GM06990 (cell line): ENCODE data around the gene NFE2L2.
"Not testable (repeated sequence)": the region's sequence is repeated elsewhere in the genome, so short reads cannot be mapped to it uniquely, and the experiment has no call there.

ENCODE experiments used
- DNase-seq: peaks from one replicate; pipeline ENCODE4 v3.0.0-alpha.2; 2011; ENCODE audit not compliant: insufficient read length; ENCODE audit errors: extremely low read depth
- H3K27me3 ChIP-seq: replicated peaks from 2 replicates; pipeline ENCODE4 v1.6.0; 2011; ENCODE audit warnings: low read length; ENCODE audit not compliant: control insufficient read depth, insufficient read depth
- H3K36me3 ChIP-seq: 2 replicates; pipeline ENCODE4 v1.5.1; 2011; ENCODE audit warnings: low read length; ENCODE audit not compliant: control insufficient read depth, insufficient read depth
- H3K4me3 ChIP-seq: replicated peaks from 2 replicates; pipeline ENCODE4 v1.5.1; 2011; ENCODE audit warnings: low read depth, mild to moderate bottlenecking, control low read depth, low read length
- CTCF ChIP-seq: IDR thresholded peaks from 2 replicates; pipeline ENCODE4 v1.5.1; 2011; ENCODE audit warnings: low read length, control low read depth, mild to moderate bottlenecking, inconsistent platforms; ENCODE audit not compliant: insufficient read depth, poor library complexity, severe bottlenecking

The NFE2L2 gene

DNA sequence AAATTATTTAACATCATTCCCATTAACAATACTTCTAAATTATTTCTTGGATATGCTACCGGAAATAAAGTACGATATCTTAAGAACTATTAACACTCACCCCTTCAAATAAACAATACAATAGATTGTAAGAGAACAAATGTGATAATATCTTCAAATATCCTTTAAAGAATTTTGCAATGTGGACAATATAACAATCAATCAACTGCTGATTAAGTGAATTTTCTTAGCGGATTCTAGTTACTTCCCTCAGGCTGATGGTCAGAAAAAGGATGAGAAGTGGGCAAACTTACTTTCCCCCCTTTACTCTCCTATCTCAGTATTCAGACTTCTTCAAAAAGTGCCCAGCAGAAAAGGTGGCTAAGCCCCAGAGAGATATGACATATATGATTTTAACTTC lies 10.8 kb downstream of the NFE2L2 start:
- no peak for DNase-seq
- no peak for TF ChIP-seq CTCF
- Histone ChIP-seq H3K27me3 (no peaks in the 10 kb centered on the region), H3K4me3 (no peak overlapping the region), H3K36me3 (peaks cover 2% of the 10 kb centered on the region)

DNA sequence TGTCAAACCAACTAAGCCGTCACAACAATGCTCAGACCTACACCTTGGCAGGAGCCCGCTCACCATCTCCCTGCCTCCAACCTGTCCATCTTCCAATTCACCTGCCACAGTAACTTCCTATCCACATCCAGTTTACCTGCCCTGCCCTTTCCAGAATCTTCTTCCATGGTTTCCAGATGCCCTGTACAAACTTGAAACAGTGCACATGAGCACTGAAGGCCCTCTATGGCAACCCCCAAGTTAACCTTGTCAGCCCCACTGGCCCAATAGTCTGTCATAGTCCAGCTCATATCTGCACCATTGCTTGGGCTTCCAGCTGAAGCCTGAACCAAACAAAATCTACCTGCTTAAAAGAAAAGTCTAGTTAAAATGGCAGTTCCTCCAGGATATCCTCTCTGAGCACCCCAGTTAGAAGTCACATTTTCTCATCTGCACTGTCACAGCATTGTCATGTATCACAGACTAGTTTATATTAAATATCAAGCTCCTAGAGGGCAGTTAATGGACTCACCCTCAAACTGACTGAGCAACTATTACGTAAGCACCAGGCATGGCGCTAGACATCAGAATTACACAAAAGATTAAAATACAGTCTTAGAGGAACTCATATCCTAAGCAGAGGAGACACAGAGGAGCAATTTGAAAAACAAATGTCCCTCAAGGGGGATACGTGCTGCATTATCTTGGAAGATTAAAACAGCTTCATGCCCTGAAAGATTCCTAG lies 11.6 kb downstream of the NFE2L2 start:
- peaks cover 2% of the 10 kb centered on the region for H3K36me3 ChIP-seq
- no peak overlapping the region for H3K4me3 ChIP-seq
- no peaks in the 10 kb centered on the region for H3K27me3 ChIP-seq
- no peak for DNase-seq
- no peak for TF ChIP-seq CTCF

- no peak for TF ChIP-seq CTCF
- H3K36me3 ChIP-seq, result peaks cover 2% of the 10 kb centered on the region
Observed at GRCh38 chr2:177251165-177251542, 13.4 kb downstream of the NFE2L2 start.

DNA sequence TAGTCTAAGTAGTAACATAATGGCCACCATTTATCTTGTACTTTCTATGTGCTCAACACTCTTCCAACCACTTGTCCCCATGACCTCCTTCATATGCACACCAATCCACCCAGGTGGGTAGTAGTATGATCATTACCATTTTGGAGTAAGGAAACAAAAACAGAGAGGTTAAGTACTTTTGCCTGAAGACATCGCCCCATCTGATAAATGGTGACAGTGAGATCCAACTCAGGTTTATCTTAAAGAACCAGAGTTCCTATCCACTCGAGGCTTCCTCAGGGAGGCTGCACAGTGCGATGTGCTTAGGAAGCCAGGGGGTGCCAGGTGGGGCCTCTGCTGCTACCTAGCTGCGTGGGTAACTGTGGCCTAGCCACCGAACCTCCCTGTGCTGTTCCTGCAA lies 14.1 kb downstream of the NFE2L2 start:
- TF ChIP-seq CTCF, result no peak
- H3K36me3 ChIP-seq, result peaks cover 2% of the 10 kb centered on the region
- no peak overlapping the region for H3K4me3 ChIP-seq
- no peak for DNase-seq
- no peaks in the 10 kb centered on the region for H3K27me3 ChIP-seq

More at GRCh38 chr2:177251165-177251542, 13.4 kb downstream of the NFE2L2 start:
- no peak for DNase-seq
- no peaks in the 10 kb centered on the region for H3K27me3 ChIP-seq
- no peak overlapping the region for H3K4me3 ChIP-seq

DNA sequence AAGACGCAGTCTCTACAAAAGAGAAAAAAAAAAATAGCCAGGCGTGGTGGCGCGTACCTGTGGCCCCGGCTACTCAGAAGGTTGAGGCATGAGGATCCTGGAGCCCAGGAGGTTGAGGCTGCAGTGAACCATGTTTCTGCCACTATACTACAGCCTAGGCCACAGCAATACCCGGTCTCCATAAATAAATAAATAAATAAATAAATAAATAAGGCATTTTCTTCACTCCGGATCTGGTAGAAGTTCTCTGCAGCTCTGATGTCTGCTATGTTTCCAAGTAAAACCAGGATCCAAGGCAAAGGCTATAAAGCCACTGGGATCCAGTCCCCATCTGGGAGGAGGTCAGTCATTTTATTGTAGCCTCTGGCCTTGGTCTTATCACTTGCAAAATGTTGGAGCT lies 15.5 kb downstream of the NFE2L2 start:
- no peak for TF ChIP-seq CTCF
- H3K27me3 ChIP-seq, result no peaks in the 10 kb centered on the region
- no peak overlapping the region for H3K4me3 ChIP-seq
- DNase-seq, result no peak
- H3K36me3 ChIP-seq, result peaks cover 2% of the 10 kb centered on the region

DNA sequence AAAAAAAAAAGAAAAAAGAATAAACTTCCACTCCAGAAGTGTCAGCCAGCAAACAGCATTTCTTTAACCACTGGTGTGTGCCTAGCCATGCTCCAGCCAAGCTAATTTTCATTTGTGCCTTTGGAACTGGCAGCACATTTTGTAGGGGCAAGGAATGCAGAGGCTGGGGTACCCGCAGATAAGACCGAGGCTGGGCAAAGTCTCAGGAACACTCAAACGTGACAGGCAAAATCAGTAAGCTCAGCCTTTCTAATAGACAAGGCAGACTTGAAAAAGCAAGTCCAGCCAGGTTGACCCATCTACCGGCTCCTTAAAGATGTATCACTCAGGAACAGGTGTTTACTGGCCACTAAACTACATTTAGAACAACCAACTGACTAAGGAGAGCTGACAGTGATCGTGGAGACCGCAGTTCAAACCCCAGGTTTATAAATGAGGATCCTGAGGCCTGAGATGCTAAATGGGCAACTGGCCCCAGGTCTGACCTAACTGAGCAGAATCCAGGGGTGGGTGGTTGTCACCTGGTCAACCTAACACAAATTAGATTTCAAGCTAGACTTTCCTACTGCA lies 16.7 kb downstream of the NFE2L2 start:
- Histone ChIP-seq H3K27me3 (no peaks in the 10 kb centered on the region), H3K4me3 (no peak overlapping the region), H3K36me3 (peaks cover under 1% of the 10 kb centered on the region)
- no peak for DNase-seq
- TF ChIP-seq CTCF, result no peak

GRCh38 chr2:177246523-177247030 lies 17.9 kb downstream of the NFE2L2 start:
- H3K4me3 ChIP-seq, H3K36me3 ChIP-seq, H3K27me3 ChIP-seq, DNase-seq: not testable (repeated sequence)
